ENCODE results near the gene SETDB2.

- TF ChIP-seq POLR2AphosphoS5 (IDR thresholded peaks at IDR 0.05; ENCODE audit: borderline replicate concordance, low read depth, low read length) (no peak), EZH2 (IDR thresholded peaks at IDR 0.05) (no peak), FOXP2 (optimal IDR thresholded peaks at IDR 0.05; ENCODE audit: control extremely low read depth, extremely low read length, insufficient read depth) (no peak)
Measured at GRCh38 chr13:49446473-49446872, 2.4 kb downstream of the SETDB2 start.
